22Rv1 (cell line): Measurements from ENCODE around the gene SLC35A5.

ENCODE experiments used
- CTCF ChIP-seq: fragments of 450-650 bp; IDR thresholded peaks from 2 replicates; pipeline ENCODE4 v1.5.1; 2017; ENCODE audit warnings: mild to moderate bottlenecking
- ZFX ChIP-seq: fragments of 450-650 bp; IDR thresholded peaks from 2 replicates; pipeline ENCODE4 v1.6.1; 2017; ENCODE audit warnings: antibody characterized with exemption, borderline replicate concordance

GRCh38 chr3:112546216-112546759 lies 15.6 kb upstream of the SLC35A5 start:
- TF ChIP-seq CTCF (no peak), ZFX (no peak)
